ENCODE data around the gene SYT4.

GRCh38 chr18:43265465-43265864, 11.8 kb downstream of the SYT4 start:
- no peak for TF ChIP-seq TAF1 (conservative IDR thresholded peaks at IDR 0.05)
- TF ChIP-seq YY1 (IDR thresholded peaks at IDR 0.05) = no peak
- no peak for TF ChIP-seq MAX (IDR thresholded peaks at IDR 0.05)
- TF ChIP-seq SP1 (IDR thresholded peaks at IDR 0.05) = no peak
- no peak for TF ChIP-seq JUND (IDR thresholded peaks at IDR 0.05)
- TF ChIP-seq, protein P1, sequence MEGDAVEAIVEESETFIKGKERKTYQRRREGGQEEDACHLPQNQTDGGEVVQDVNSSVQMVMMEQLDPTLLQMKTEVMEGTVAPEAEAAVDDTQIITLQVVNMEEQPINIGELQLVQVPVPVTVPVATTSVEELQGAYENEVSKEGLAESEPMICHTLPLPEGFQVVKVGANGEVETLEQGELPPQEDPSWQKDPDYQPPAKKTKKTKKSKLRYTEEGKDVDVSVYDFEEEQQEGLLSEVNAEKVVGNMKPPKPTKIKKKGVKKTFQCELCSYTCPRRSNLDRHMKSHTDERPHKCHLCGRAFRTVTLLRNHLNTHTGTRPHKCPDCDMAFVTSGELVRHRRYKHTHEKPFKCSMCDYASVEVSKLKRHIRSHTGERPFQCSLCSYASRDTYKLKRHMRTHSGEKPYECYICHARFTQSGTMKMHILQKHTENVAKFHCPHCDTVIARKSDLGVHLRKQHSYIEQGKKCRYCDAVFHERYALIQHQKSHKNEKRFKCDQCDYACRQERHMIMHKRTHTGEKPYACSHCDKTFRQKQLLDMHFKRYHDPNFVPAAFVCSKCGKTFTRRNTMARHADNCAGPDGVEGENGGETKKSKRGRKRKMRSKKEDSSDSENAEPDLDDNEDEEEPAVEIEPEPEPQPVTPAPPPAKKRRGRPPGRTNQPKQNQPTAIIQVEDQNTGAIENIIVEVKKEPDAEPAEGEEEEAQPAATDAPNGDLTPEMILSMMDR (IDR thresholded peaks at IDR 0.05; ENCODE audit: low read depth, low read length, missing input control) = no peak
- TF ChIP-seq, protein P2, sequence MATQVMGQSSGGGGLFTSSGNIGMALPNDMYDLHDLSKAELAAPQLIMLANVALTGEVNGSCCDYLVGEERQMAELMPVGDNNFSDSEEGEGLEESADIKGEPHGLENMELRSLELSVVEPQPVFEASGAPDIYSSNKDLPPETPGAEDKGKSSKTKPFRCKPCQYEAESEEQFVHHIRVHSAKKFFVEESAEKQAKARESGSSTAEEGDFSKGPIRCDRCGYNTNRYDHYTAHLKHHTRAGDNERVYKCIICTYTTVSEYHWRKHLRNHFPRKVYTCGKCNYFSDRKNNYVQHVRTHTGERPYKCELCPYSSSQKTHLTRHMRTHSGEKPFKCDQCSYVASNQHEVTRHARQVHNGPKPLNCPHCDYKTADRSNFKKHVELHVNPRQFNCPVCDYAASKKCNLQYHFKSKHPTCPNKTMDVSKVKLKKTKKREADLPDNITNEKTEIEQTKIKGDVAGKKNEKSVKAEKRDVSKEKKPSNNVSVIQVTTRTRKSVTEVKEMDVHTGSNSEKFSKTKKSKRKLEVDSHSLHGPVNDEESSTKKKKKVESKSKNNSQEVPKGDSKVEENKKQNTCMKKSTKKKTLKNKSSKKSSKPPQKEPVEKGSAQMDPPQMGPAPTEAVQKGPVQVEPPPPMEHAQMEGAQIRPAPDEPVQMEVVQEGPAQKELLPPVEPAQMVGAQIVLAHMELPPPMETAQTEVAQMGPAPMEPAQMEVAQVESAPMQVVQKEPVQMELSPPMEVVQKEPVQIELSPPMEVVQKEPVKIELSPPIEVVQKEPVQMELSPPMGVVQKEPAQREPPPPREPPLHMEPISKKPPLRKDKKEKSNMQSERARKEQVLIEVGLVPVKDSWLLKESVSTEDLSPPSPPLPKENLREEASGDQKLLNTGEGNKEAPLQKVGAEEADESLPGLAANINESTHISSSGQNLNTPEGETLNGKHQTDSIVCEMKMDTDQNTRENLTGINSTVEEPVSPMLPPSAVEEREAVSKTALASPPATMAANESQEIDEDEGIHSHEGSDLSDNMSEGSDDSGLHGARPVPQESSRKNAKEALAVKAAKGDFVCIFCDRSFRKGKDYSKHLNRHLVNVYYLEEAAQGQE (IDR thresholded peaks at IDR 0.05) = no peak
- no peak for TF ChIP-seq ZBTB33 (IDR thresholded peaks at IDR 0.05)
- TF ChIP-seq EGR1 (IDR thresholded peaks at IDR 0.05; ENCODE audit: low read depth in 2 of 2) = no peak
- TF ChIP-seq, protein P3, sequence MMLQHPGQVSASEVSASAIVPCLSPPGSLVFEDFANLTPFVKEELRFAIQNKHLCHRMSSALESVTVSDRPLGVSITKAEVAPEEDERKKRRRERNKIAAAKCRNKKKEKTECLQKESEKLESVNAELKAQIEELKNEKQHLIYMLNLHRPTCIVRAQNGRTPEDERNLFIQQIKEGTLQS (IDR thresholded peaks at IDR 0.05) = no peak

All from liver (tissue), 3 donors.